Endothelial cell of umbilical vein (primary cell): ENCODE data around the gene CAMKMT. TPM values are rescaled to one million over a fixed set of nuclear protein-coding genes. Genes with fewer than 3 reads are reported as not detected.

ENCODE experiments used
- BruUV-seq: library from RNA; stranded (reverse); fragments of 400-500 nt; replicated peaks from 2 replicates; lab custom pipeline; 2021; lab: Mats Ljungman, UMichigan
- CTCF ChIA-PET: fragments of 300-600, 350-600 bp; sonication (Branson Sonifier 250); formaldehyde crosslinking; loops from one replicate; lab custom pipeline; 2021; ENCODE audit warnings: antibody characterized with exemption, inconsistent platforms; lab: Charles Lee
- POLR2A ChIA-PET: fragments of 300-600, 350-600 bp; sonication (Branson Sonifier 250); formaldehyde crosslinking; loops from one replicate; lab custom pipeline; 2021; ENCODE audit warnings: antibody characterized with exemption, inconsistent platforms; lab: Charles Lee
- DNase-seq: peaks from one replicate; pipeline ENCODE4 v3.0.0-alpha.2; 2011; ENCODE audit warnings: low read depth, low spot score
- FAIRE-seq: peaks from 2 replicates; lab custom pipeline; 2011; peaks lifted over from hg19 to GRCh38; lab: Jason Lieb, UNC
- H2AFZ ChIP-seq: 2 replicates; pipeline ENCODE4 v1.6.0; 2012; ENCODE audit warnings: low read depth, low read length, control low read depth, inconsistent platforms
- H3K27ac ChIP-seq: 2 replicates; pipeline ENCODE4 v1.5.1; 2011; ENCODE audit warnings: low read depth, mild to moderate bottlenecking, control low read depth, low read length, moderate library complexity; ENCODE audit not compliant: insufficient read depth
- H3K27me3 ChIP-seq, 2 experiments: 2 replicates each; pipeline versions ENCODE4 v1.6.0 to v1.6.1; 2011; ENCODE audit warnings: low read length in 2 of 2, mixed read lengths in 1 of 2; ENCODE audit not compliant: control insufficient read depth in 2 of 2, insufficient read depth in 2 of 2
- H3K36me3 ChIP-seq, 2 experiments: 2 replicates in 1 of 2; 3 replicates in 1 of 2; pipeline ENCODE4 v1.5.1; 2011; ENCODE audit warnings: low read length in 2 of 2, mild to moderate bottlenecking in 1 of 2, moderate library complexity in 1 of 2; ENCODE audit not compliant: control insufficient read depth in 2 of 2, insufficient read depth in 2 of 2; ENCODE audit errors: extremely low read depth in 1 of 2
- H3K4me1 ChIP-seq: 3 replicates; pipeline ENCODE4 v1.5.1; 2011; ENCODE audit warnings: mild to moderate bottlenecking, low read length; ENCODE audit not compliant: control insufficient read depth, insufficient read depth; ENCODE audit errors: extremely low read depth
- H3K4me2 ChIP-seq: 2 replicates; pipeline ENCODE4 v1.6.1; 2011; ENCODE audit warnings: low read length, control low read depth, mixed read lengths; ENCODE audit not compliant: insufficient read depth
- H3K4me3 ChIP-seq, 3 experiments: fragments of 200-600 bp in 1 of 3; sonication (generic), shearing (Covaris generic) in 1 of 3; replicated peaks in 1 of 3; 2 replicates each; pipeline ENCODE4 v1.5.1; 2011 to 2016; ENCODE audit warnings: control low read depth in 3 of 3, low read length in 3 of 3, mild to moderate bottlenecking in 2 of 3, inconsistent platforms in 1 of 3, low read depth in 1 of 3, moderate library complexity in 1 of 3; ENCODE audit not compliant: insufficient read depth in 1 of 3
- H3K79me2 ChIP-seq: 2 replicates; pipeline ENCODE4 v1.6.0; 2012; ENCODE audit warnings: low read length, inconsistent platforms; ENCODE audit not compliant: control insufficient read depth, insufficient read depth
- H3K9ac ChIP-seq: replicated peaks from 2 replicates; pipeline ENCODE3; 2011; ENCODE audit warnings: low read length, control low read depth; ENCODE audit not compliant: insufficient read depth; ENCODE audit errors: extremely low read depth
- H3K9me1 ChIP-seq: replicated peaks from 3 replicates; pipeline ENCODE4 v1.6.0; 2011; ENCODE audit warnings: mild to moderate bottlenecking, low read length; ENCODE audit not compliant: control insufficient read depth, insufficient read depth; ENCODE audit errors: extremely low read depth
- H3K9me3 ChIP-seq: replicated peaks from 2 replicates; pipeline ENCODE4 v1.5.1; 2012; ENCODE audit warnings: low read length, inconsistent platforms; ENCODE audit not compliant: control insufficient read depth, insufficient read depth
- H4K20me1 ChIP-seq: replicated peaks from 2 replicates; pipeline ENCODE3; 2011; ENCODE audit warnings: mild to moderate bottlenecking, low read length; ENCODE audit not compliant: control insufficient read depth, insufficient read depth; ENCODE audit errors: extremely low read depth
- EZH2 ChIP-seq: IDR thresholded peaks from 2 replicates; pipeline ENCODE4 v1.6.1; 2012; ENCODE audit warnings: borderline replicate concordance, low read depth, mild to moderate bottlenecking, moderate library complexity, low read length, inconsistent platforms; ENCODE audit not compliant: severe bottlenecking
- MAX ChIP-seq: IDR thresholded peaks from 2 replicates; pipeline ENCODE4 v1.6.1; 2011; ENCODE audit not compliant: insufficient read depth, insufficient read length
- MYC ChIP-seq: IDR thresholded peaks from one replicate; pipeline ENCODE4 v1.6.1; 2011; ENCODE audit warnings: mild to moderate bottlenecking, low read depth, low read length
- dilution Hi-C: fragments of 300-500 bp; cut with MboI; formaldehyde crosslinking; loops from one replicate; pipeline ENCODE4 v1.15.0; 2019; ENCODE audit warnings: low sequenced_read_pairs; ENCODE audit not compliant: extremely low pct_ligation_motif_present
- intact Hi-C: fragments of 100-400 bp; cut with micrococcal nuclease; formaldehyde crosslinking; loops from one replicate; pipeline ENCODE4 v1.10.0; 2022
- polyA plus RNA-seq, 4 experiments: library from polyadenylated mRNA; depleted of rRNA in 3 of 4; stranded (reverse) in 3 of 4; unstranded in 1 of 4; fragments of >200 nt; gene quantifications; 2 replicates each; pipeline versions ENCODE4 v1.2.1 to v1.2.3, GENCODE V29; 2011 to 2012; ENCODE audit warnings: missing spikeins in 1 of 4
- total RNA-seq: library from RNA; stranded (reverse); gene quantifications from 2 replicates; pipeline ENCODE4 v1.2.3, GENCODE V29; 2021
- TF ChIP-seq, protein P1 (sequence below), 2 donors: IDR thresholded peaks; 1 replicate in 1 of 2; 2 replicates in 1 of 2; pipeline ENCODE4 v1.5.1; 2011; ENCODE audit warnings: low read length in 2 of 2, mild to moderate bottlenecking in 2 of 2, moderate library complexity in 2 of 2, control low read depth in 1 of 2, inconsistent platforms in 1 of 2, low read depth in 1 of 2; ENCODE audit not compliant: insufficient read depth in 1 of 2; ENCODE audit errors: extremely low read depth in 1 of 2

CAMKMT gene
- total and polyA plus RNA-seq, 2 donors (not counting 3 experiments of a cell fraction or from before 2014, with no cell fraction given): 4.1 to 10.7 TPM

GRCh38 chr2:44778671-44779476, 417.1 kb downstream of the CAMKMT start:
- no peaks in the 10 kb centered on the region for H3K9me1 ChIP-seq
- BruUV-seq: no TSS peak
- H4K20me1 ChIP-seq: no peaks in the 10 kb centered on the region
- ChIA-PET POLR2A (no interaction called here), CTCF (interaction anchor here (1.2 to 2.9 kb wide), 2 partner anchors 10 to 299 kb away, joined by 3 to 10 read pairs; no protein-coding TSS in a partner anchor)
- no peaks in the 10 kb centered on the region for H3K4me1 ChIP-seq
- H3K4me2 ChIP-seq: no peak overlapping the region
- no peak overlapping the region for H2AFZ ChIP-seq
- H3K36me3 ChIP-seq: no peaks in the 10 kb centered on the region
- no peak for FAIRE-seq
- dilution Hi-C loops: no loop called here
- H3K79me2 ChIP-seq: no peaks in the 10 kb centered on the region
- no peak overlapping the region for H3K9ac ChIP-seq
- intact Hi-C loops: no loop called here
- no peak for DNase-seq
- no peak overlapping the region for H3K27ac ChIP-seq
- H3K4me3 ChIP-seq: no peak overlapping the region
- H3K27me3 ChIP-seq: peaks cover 7 to 10% of the 10 kb centered on the region in 2 experiments
- TF ChIP-seq MAX (no peak), MYC (no peak), EZH2 (no peak)
- TF ChIP-seq, protein P1, sequence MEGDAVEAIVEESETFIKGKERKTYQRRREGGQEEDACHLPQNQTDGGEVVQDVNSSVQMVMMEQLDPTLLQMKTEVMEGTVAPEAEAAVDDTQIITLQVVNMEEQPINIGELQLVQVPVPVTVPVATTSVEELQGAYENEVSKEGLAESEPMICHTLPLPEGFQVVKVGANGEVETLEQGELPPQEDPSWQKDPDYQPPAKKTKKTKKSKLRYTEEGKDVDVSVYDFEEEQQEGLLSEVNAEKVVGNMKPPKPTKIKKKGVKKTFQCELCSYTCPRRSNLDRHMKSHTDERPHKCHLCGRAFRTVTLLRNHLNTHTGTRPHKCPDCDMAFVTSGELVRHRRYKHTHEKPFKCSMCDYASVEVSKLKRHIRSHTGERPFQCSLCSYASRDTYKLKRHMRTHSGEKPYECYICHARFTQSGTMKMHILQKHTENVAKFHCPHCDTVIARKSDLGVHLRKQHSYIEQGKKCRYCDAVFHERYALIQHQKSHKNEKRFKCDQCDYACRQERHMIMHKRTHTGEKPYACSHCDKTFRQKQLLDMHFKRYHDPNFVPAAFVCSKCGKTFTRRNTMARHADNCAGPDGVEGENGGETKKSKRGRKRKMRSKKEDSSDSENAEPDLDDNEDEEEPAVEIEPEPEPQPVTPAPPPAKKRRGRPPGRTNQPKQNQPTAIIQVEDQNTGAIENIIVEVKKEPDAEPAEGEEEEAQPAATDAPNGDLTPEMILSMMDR (IDR thresholded peaks at IDR 0.05; ENCODE audit: extremely low read depth in 1 of 2, insufficient read depth in 1 of 2, low read depth in 1 of 2, low read length in 2 of 2): no peak
- H3K9me3 ChIP-seq: no peaks in the 10 kb centered on the region
